ENCODE measurements around the gene TRPV4. TPM values are rescaled to one million over a fixed set of nuclear protein-coding genes. Genes with fewer than 3 reads are reported as not detected.

The TRPV4 gene
- total and polyA plus RNA-seq, 2 experiments from 2014 or later: 2.3 to 4.7 TPM

DNA sequence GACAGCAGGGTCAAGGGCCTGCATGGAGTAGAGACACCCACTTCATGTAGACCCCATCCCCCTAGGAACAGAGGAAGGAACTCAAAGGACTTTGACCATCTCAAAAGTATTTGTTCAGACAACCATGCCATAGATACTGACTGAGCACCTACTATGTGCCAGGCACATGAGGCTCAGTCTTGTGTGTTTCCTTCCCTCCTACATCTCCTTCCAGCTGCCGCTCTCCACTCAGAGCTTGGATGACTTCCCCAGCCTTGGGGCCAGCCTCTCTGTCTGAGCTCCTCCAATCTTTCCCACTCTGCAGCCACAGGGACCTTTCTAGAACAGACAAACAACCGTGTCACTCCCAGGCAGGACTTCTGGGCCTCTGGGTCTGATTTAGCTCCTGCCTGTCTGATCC is 2.5 kb downstream of the TRPV4 start:
- H3K9me2 ChIP-seq (replicated peaks; ENCODE audit: insufficient read depth): no peaks in the 10 kb centered on the region
- no peaks in the 10 kb centered on the region for H3K27me3 ChIP-seq
- no peak overlapping the region for H3K4me3 ChIP-seq
- DNase-seq (ENCODE audit: low spot score): no peak
- H3K79me2 ChIP-seq: no peaks in the 10 kb centered on the region
- peaks cover 7% of the 10 kb centered on the region for H3K4me1 ChIP-seq (ENCODE audit: insufficient read depth)
- H3K27ac ChIP-seq: no peak overlapping the region
- H3K36me3 ChIP-seq (replicated peaks; ENCODE audit: insufficient read depth, low read depth): no peaks in the 10 kb centered on the region
- H2AFZ ChIP-seq: no peak overlapping the region
- no peak overlapping the region for H3K4me2 ChIP-seq
- no peaks in the 10 kb centered on the region for H3K9me3 ChIP-seq (ENCODE audit: low read depth)
- no peaks in the 10 kb centered on the region for H4K20me1 ChIP-seq (ENCODE audit: insufficient read depth, poor library complexity, severe bottlenecking)
- no peak for TF ChIP-seq EZH2 (IDR thresholded peaks at IDR 0.05; ENCODE audit: borderline replicate concordance)
- no peak for TF ChIP-seq EZH2phosphoT487 (IDR thresholded peaks at IDR 0.05; ENCODE audit: low read depth, severe bottlenecking, unreplicated experiment)
- TF ChIP-seq, protein P1, sequence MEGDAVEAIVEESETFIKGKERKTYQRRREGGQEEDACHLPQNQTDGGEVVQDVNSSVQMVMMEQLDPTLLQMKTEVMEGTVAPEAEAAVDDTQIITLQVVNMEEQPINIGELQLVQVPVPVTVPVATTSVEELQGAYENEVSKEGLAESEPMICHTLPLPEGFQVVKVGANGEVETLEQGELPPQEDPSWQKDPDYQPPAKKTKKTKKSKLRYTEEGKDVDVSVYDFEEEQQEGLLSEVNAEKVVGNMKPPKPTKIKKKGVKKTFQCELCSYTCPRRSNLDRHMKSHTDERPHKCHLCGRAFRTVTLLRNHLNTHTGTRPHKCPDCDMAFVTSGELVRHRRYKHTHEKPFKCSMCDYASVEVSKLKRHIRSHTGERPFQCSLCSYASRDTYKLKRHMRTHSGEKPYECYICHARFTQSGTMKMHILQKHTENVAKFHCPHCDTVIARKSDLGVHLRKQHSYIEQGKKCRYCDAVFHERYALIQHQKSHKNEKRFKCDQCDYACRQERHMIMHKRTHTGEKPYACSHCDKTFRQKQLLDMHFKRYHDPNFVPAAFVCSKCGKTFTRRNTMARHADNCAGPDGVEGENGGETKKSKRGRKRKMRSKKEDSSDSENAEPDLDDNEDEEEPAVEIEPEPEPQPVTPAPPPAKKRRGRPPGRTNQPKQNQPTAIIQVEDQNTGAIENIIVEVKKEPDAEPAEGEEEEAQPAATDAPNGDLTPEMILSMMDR (IDR thresholded peaks at IDR 0.05; ENCODE audit: poor library complexity): no peak
- WGBS (ENCODE audit: low lambda C conversion rate, missing lambda C conversion rate): 59% methylated on average over 2 of the region's 2 CpGs

DNA sequence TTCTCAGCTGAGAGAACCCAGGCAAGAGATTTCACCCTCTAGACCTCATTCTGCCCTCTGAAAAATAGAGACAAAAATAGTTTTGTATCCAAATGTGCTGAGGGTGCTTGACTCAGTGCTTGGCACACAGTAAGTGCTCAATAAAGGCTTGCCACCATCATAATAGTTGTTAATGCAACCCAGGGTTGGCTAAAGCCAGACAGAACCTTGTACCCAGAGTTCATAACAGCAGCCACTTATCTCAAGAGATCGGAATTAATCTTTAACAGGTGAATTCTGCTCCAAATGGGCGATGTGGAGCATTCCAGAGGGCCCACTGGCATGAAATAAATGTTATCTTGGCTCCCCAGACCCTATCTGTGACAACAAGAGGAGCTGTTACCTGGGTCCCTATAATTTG is 2.9 kb downstream of the TRPV4 start:
- Histone ChIP-seq H3K4me2 (no peak overlapping the region), H3K79me2 (no peaks in the 10 kb centered on the region), H2AFZ (no peak overlapping the region), H3K36me3 (replicated peaks; ENCODE audit: insufficient read depth, low read depth) (no peaks in the 10 kb centered on the region), H3K4me3 (no peak overlapping the region), H3K27ac (no peak overlapping the region), H4K20me1 (ENCODE audit: insufficient read depth, poor library complexity, severe bottlenecking) (no peaks in the 10 kb centered on the region), H3K9me3 (ENCODE audit: low read depth) (no peaks in the 10 kb centered on the region), H3K4me1 (ENCODE audit: insufficient read depth) (peaks cover 7% of the 10 kb centered on the region), H3K9me2 (replicated peaks; ENCODE audit: insufficient read depth) (no peaks in the 10 kb centered on the region), H3K27me3 (no peaks in the 10 kb centered on the region)
- DNase-seq (ENCODE audit: low spot score): no peak
- no peak for TF ChIP-seq EZH2 (IDR thresholded peaks at IDR 0.05; ENCODE audit: borderline replicate concordance)
- TF ChIP-seq EZH2phosphoT487 (IDR thresholded peaks at IDR 0.05; ENCODE audit: low read depth, severe bottlenecking, unreplicated experiment): no peak
- TF ChIP-seq, protein P1 (IDR thresholded peaks at IDR 0.05; ENCODE audit: poor library complexity): no peak
- WGBS (ENCODE audit: low lambda C conversion rate, missing lambda C conversion rate): 64% methylated on average over 2 of the region's 2 CpGs

DNA sequence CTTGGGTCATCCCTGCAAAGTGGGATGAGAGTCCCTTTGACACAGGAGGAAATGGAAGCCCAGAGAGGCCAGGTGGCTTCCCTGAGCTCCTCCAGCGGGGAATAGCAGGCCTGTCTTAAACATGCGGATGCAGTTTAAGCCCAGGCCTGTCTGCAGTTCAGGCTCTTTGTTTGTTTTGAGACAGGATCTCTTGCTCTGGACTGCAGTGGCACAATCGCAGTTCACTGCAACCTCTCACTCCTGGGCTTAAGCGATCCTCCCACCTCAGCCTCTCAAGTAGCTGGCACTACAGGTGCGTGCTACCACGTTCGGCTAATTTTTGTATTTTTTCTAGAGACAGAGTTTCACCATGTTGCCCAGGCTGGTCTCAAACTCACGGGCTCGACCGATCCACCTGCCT is 3.5 kb downstream of the TRPV4 start:
- no peak for DNase-seq (ENCODE audit: low spot score)
- Histone ChIP-seq H3K79me2 (no peaks in the 10 kb centered on the region), H3K4me1 (ENCODE audit: insufficient read depth) (peaks cover 7% of the 10 kb centered on the region), H3K4me2 (no peak overlapping the region), H3K27ac (no peak overlapping the region), H3K9me2 (replicated peaks; ENCODE audit: insufficient read depth) (no peaks in the 10 kb centered on the region), H3K4me3 (no peak overlapping the region), H3K9me3 (ENCODE audit: low read depth) (no peaks in the 10 kb centered on the region), H3K27me3 (no peaks in the 10 kb centered on the region), H2AFZ (no peak overlapping the region), H3K36me3 (replicated peaks; ENCODE audit: insufficient read depth, low read depth) (no peaks in the 10 kb centered on the region), H4K20me1 (ENCODE audit: insufficient read depth, poor library complexity, severe bottlenecking) (no peaks in the 10 kb centered on the region)
- TF ChIP-seq EZH2phosphoT487 (IDR thresholded peaks at IDR 0.05; ENCODE audit: low read depth, severe bottlenecking, unreplicated experiment) (no peak), EZH2 (IDR thresholded peaks at IDR 0.05; ENCODE audit: borderline replicate concordance) (no peak)
- TF ChIP-seq, protein P1 (IDR thresholded peaks at IDR 0.05; ENCODE audit: poor library complexity): no peak
- 91% methylated on average over 10 of the region's 10 CpGs for WGBS (ENCODE audit: low lambda C conversion rate, missing lambda C conversion rate)

All from hepatocyte (in vitro differentiated cells).